T-helper 22 cell (primary cell): ENCODE measurements around the gene TOMM20.

ENCODE experiments used
- DNase-seq: peaks from one replicate; pipeline ENCODE4 v3.0.0-alpha.2; 2020; ENCODE audit warnings: low read depth

The TOMM20 gene

GRCh38 chr1:235133086-235133485, 4.4 kb upstream of the TOMM20 start:
- DNase-seq, result no peak

- no peak for DNase-seq
These were observed 3.3 kb upstream of the TOMM20 start for GRCh38 chr1:235131961-235132360.

GRCh38 chr1:235130766-235131270, 2.2 kb upstream of the TOMM20 start:
- no peak for DNase-seq

GRCh38 chr1:235129774-235130570, 1.3 kb upstream of the TOMM20 start:
- DNase-seq, result no peak

- DNase-seq, result no peak
These were observed 743 bp downstream of the TOMM20 start for GRCh38 chr1:235127732-235128455.

GRCh38 chr1:235127203-235127602, 1.4 kb downstream of the TOMM20 start:
- no peak for DNase-seq

- DNase-seq, result no peak
These were observed 4.0 kb downstream of the TOMM20 start for GRCh38 chr1:235124665-235125064.

- DNase-seq, result no peak
These were observed 4.5 kb downstream of the TOMM20 start for GRCh38 chr1:235124111-235124510.

GRCh38 chr1:235122348-235122747, 6.3 kb downstream of the TOMM20 start:
- no peak for DNase-seq

GRCh38 chr1:235113183-235113917, 15.3 kb downstream of the TOMM20 start:
- no peak for DNase-seq

- DNase-seq, result no peak
These were observed 16.1 kb downstream of the TOMM20 start for GRCh38 chr1:235112297-235113182.

GRCh38 chr1:235111107-235111506, 17.5 kb downstream of the TOMM20 start:
- DNase-seq, result no peak

- DNase-seq, result no peak
These were observed 19.8 kb downstream of the TOMM20 start for GRCh38 chr1:235108876-235109275.

GRCh38 chr1:235108185-235108593, 20.4 kb downstream of the TOMM20 start:
- no peak for DNase-seq

GRCh38 chr1:235107368-235108184, 21.1 kb downstream of the TOMM20 start:
- no peak for DNase-seq

GRCh38 chr1:235106457-235106856, 22.2 kb downstream of the TOMM20 start:
- DNase-seq, result no peak

GRCh38 chr1:235105051-235106043, 23.3 kb downstream of the TOMM20 start:
- no peak for DNase-seq

- DNase-seq, result no peak
These were observed 25.6 kb downstream of the TOMM20 start for GRCh38 chr1:235102993-235103411.

- no peak for DNase-seq
These were observed 26.4 kb downstream of the TOMM20 start for GRCh38 chr1:235102259-235102582.
